ENCODE results near the gene PRLR.

The PRLR gene

GRCh38 chr5:35089334-35090314 lies 140.7 kb downstream of the PRLR start:
- H3K4me3 ChIP-seq (ENCODE audit: low read depth in 1 of 2, low read length in 2 of 2): no peak overlapping the region
- TF ChIP-seq CTCF (IDR thresholded peaks at IDR 0.05; ENCODE audit: borderline replicate concordance, extremely low read depth, low read length, poor library complexity, severe bottlenecking): peak; percentile 84
- TF ChIP-seq EZH2 (IDR thresholded peaks at IDR 0.05; ENCODE audit: borderline replicate concordance, low read depth, low read length, severe bottlenecking): no peak
- no peaks in the 10 kb centered on the region for H3K36me3 ChIP-seq (ENCODE audit: insufficient read depth, low read length)
- no peaks in the 10 kb centered on the region for H3K27me3 ChIP-seq (ENCODE audit: insufficient read depth, low read length, poor library complexity)
- no peaks in the 10 kb centered on the region for H3K4me1 ChIP-seq (ENCODE audit: insufficient read depth, low read length)
- no peaks in the 10 kb centered on the region for H3K9me3 ChIP-seq (ENCODE audit: insufficient read depth, low read length, severe bottlenecking)
- H2AFZ ChIP-seq (ENCODE audit: low read depth, low read length): no peak overlapping the region
- H3K27ac ChIP-seq (ENCODE audit: low read length): no peak overlapping the region
- H3K79me2 ChIP-seq (ENCODE audit: insufficient read depth, low read length): no peaks in the 10 kb centered on the region
- no peak overlapping the region for H3K9ac ChIP-seq (ENCODE audit: low read depth, low read length)
- DNase-seq (peak; percentile 67), ATAC-seq (ENCODE audit: insufficient read depth, low read depth) (peak; percentile 87)
- H3K4me2 ChIP-seq (ENCODE audit: insufficient read depth, low read length): no peak overlapping the region
- no peaks in the 10 kb centered on the region for H4K20me1 ChIP-seq (ENCODE audit: insufficient read depth, low read length)

DNA sequence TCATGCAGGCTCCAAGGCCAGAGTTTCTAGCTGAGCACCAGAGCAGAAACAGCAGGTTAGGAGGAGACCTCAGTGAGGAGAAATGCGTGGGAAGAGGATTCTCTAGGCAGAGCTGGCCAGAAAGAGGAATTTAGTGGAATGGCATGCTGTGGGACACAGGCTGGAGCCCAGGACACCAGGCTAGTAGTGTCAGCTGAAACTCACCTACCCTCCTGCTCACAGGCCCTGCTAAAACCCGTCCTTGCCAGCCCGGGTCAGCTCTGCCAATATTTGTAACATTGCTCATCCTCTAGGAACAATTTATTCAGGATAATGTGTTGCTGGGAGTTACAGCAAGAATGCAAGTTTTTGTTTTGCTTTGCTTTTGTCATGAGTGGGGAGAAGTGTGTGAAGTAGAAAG lies 142.3 kb downstream of the PRLR start:
- Histone ChIP-seq H3K79me2 (ENCODE audit: insufficient read depth, low read length) (no peaks in the 10 kb centered on the region), H3K9me3 (ENCODE audit: insufficient read depth, low read length, severe bottlenecking) (no peaks in the 10 kb centered on the region), H3K9ac (ENCODE audit: low read depth, low read length) (no peak overlapping the region), H3K27ac (ENCODE audit: low read length) (no peak overlapping the region), H2AFZ (ENCODE audit: low read depth, low read length) (no peak overlapping the region), H3K4me1 (ENCODE audit: insufficient read depth, low read length) (no peaks in the 10 kb centered on the region), H3K36me3 (ENCODE audit: insufficient read depth, low read length) (no peaks in the 10 kb centered on the region), H3K27me3 (ENCODE audit: insufficient read depth, low read length, poor library complexity) (no peaks in the 10 kb centered on the region), H4K20me1 (ENCODE audit: insufficient read depth, low read length) (no peaks in the 10 kb centered on the region), H3K4me2 (ENCODE audit: insufficient read depth, low read length) (no peak overlapping the region), H3K4me3 (ENCODE audit: low read depth in 1 of 2, low read length in 2 of 2) (no peak overlapping the region)
- ATAC-seq (ENCODE audit: insufficient read depth, low read depth) (no peak), DNase-seq (no peak)
- TF ChIP-seq EZH2 (IDR thresholded peaks at IDR 0.05; ENCODE audit: borderline replicate concordance, low read depth, low read length, severe bottlenecking) (no peak), CTCF (IDR thresholded peaks at IDR 0.05; ENCODE audit: borderline replicate concordance, extremely low read depth, low read length, poor library complexity, severe bottlenecking) (no peak)

GRCh38 chr5:35083150-35083549 lies 147.1 kb downstream of the PRLR start:
- ATAC-seq (ENCODE audit: insufficient read depth, low read depth): no peak
- no peak for DNase-seq
- no peaks in the 10 kb centered on the region for H3K79me2 ChIP-seq (ENCODE audit: insufficient read depth, low read length)
- H3K4me3 ChIP-seq (ENCODE audit: low read depth in 1 of 2, low read length in 2 of 2): no peak overlapping the region
- H3K27ac ChIP-seq (ENCODE audit: low read length): no peak overlapping the region
- H3K9me3 ChIP-seq (ENCODE audit: insufficient read depth, low read length, severe bottlenecking): no peaks in the 10 kb centered on the region
- no peak overlapping the region for H2AFZ ChIP-seq (ENCODE audit: low read depth, low read length)
- H3K4me2 ChIP-seq (ENCODE audit: insufficient read depth, low read length): no peak overlapping the region
- H3K4me1 ChIP-seq (ENCODE audit: insufficient read depth, low read length): no peaks in the 10 kb centered on the region
- H3K36me3 ChIP-seq (ENCODE audit: insufficient read depth, low read length): no peaks in the 10 kb centered on the region
- no peak overlapping the region for H3K9ac ChIP-seq (ENCODE audit: low read depth, low read length)
- no peaks in the 10 kb centered on the region for H3K27me3 ChIP-seq (ENCODE audit: insufficient read depth, low read length, poor library complexity)
- H4K20me1 ChIP-seq (ENCODE audit: insufficient read depth, low read length): no peaks in the 10 kb centered on the region
- TF ChIP-seq CTCF (IDR thresholded peaks at IDR 0.05; ENCODE audit: borderline replicate concordance, extremely low read depth, low read length, poor library complexity, severe bottlenecking): no peak
- TF ChIP-seq EZH2 (IDR thresholded peaks at IDR 0.05; ENCODE audit: borderline replicate concordance, low read depth, low read length, severe bottlenecking): no peak
